Progenitor cell of endocrine pancreas (in vitro differentiated cells): ENCODE measurements around the gene NLGN1. TPM values are rescaled to one million over a fixed set of nuclear protein-coding genes. Genes with fewer than 3 reads are reported as not detected.

ENCODE experiments used
- DNase-seq: peaks from one replicate; pipeline ENCODE4 v3.0.0; 2021; ENCODE audit warnings: low spot score; ENCODE audit not compliant: unreplicated experiment
- H3K27ac Mint-ChIP-seq: 2 replicates; pipeline ENCODE4 v1.8.0; 2021; ENCODE audit warnings: mild to moderate bottlenecking, moderate library complexity, mixed read lengths
- H3K27me3 Mint-ChIP-seq: 2 replicates; pipeline ENCODE4 v1.8.0; 2021; ENCODE audit warnings: mixed read lengths
- H3K36me3 Mint-ChIP-seq: 2 replicates; pipeline ENCODE4 v1.8.0; 2022; ENCODE audit warnings: mixed read lengths; ENCODE audit not compliant: insufficient read depth
- H3K4me1 Mint-ChIP-seq: 2 replicates; pipeline ENCODE4 v1.8.0; 2021; ENCODE audit warnings: low read depth, mixed read lengths
- H3K4me3 Mint-ChIP-seq: 2 replicates; pipeline ENCODE4 v1.8.0; 2021; ENCODE audit warnings: low read depth, mild to moderate bottlenecking, moderate library complexity, mixed read lengths
- H3K9me3 Mint-ChIP-seq: 2 replicates; pipeline ENCODE4 v1.8.0; 2021; ENCODE audit warnings: low read depth, mixed read lengths
- CTCF ChIP-seq: fragments of 200-600 bp; sonication (generic); IDR thresholded peaks from one replicate; pipeline ENCODE4 v1.5.0; 2021; ENCODE audit warnings: antibody characterized with exemption, mild to moderate bottlenecking; ENCODE audit not compliant: unreplicated experiment
- total RNA-seq: library from RNA; stranded (reverse); gene quantifications from 2 replicates; pipeline ENCODE4 v1.2.1, GENCODE V29; 2021

The NLGN1 gene
- total RNA-seq, 1 donor from 2014 or later: 5.7 TPM

- H3K4me1 Mint-ChIP-seq: no peaks in the 10 kb centered on the region
- no peak overlapping the region for H3K27ac Mint-ChIP-seq
- H3K27me3 Mint-ChIP-seq: no peaks in the 10 kb centered on the region
- no peak for DNase-seq
- H3K36me3 Mint-ChIP-seq: no peaks in the 10 kb centered on the region
- H3K9me3 Mint-ChIP-seq: no peaks in the 10 kb centered on the region
- no peak overlapping the region for H3K4me3 Mint-ChIP-seq
- no peak for TF ChIP-seq CTCF
These were observed 557.1 kb downstream of the NLGN1 start for GRCh38 chr3:173954647-173955046.

- Mint-ChIP-seq H3K4me3 (no peak overlapping the region), H3K9me3 (no peaks in the 10 kb centered on the region), H3K27ac (no peak overlapping the region), H3K27me3 (no peaks in the 10 kb centered on the region), H3K36me3 (no peaks in the 10 kb centered on the region), H3K4me1 (no peaks in the 10 kb centered on the region)
- no peak for DNase-seq
- no peak for TF ChIP-seq CTCF
These were observed 560.1 kb downstream of the NLGN1 start for GRCh38 chr3:173957646-173958045.

GRCh38 chr3:173958805-173959204 lies 561.3 kb downstream of the NLGN1 start:
- H3K4me1 Mint-ChIP-seq: no peaks in the 10 kb centered on the region
- no peaks in the 10 kb centered on the region for H3K27me3 Mint-ChIP-seq
- DNase-seq: no peak
- H3K27ac Mint-ChIP-seq: no peak overlapping the region
- no peaks in the 10 kb centered on the region for H3K36me3 Mint-ChIP-seq
- no peak overlapping the region for H3K4me3 Mint-ChIP-seq
- no peak for TF ChIP-seq CTCF
- no peaks in the 10 kb centered on the region for H3K9me3 Mint-ChIP-seq

- DNase-seq: no peak
- no peaks in the 10 kb centered on the region for H3K36me3 Mint-ChIP-seq
- TF ChIP-seq CTCF: no peak
- peaks cover 7% of the 10 kb centered on the region for H3K27me3 Mint-ChIP-seq
- no peaks in the 10 kb centered on the region for H3K9me3 Mint-ChIP-seq
- H3K4me3 Mint-ChIP-seq: no peak overlapping the region
- H3K27ac Mint-ChIP-seq: no peak overlapping the region
- H3K4me1 Mint-ChIP-seq: peaks cover 2% of the 10 kb centered on the region
These were observed 572.7 kb downstream of the NLGN1 start for GRCh38 chr3:173970281-173970680.

- Mint-ChIP-seq H3K4me3 (no peak overlapping the region), H3K27ac (no peak overlapping the region), H3K4me1 (no peaks in the 10 kb centered on the region), H3K9me3 (no peaks in the 10 kb centered on the region), H3K36me3 (no peaks in the 10 kb centered on the region), H3K27me3 (peaks cover 7% of the 10 kb centered on the region)
- TF ChIP-seq CTCF: no peak
- DNase-seq: no peak
These were observed 578.7 kb downstream of the NLGN1 start for GRCh38 chr3:173976281-173976680.

- Mint-ChIP-seq H3K27ac (no peak overlapping the region), H3K27me3 (peaks cover 2% of the 10 kb centered on the region), H3K4me3 (no peak overlapping the region), H3K4me1 (no peaks in the 10 kb centered on the region), H3K9me3 (no peaks in the 10 kb centered on the region), H3K36me3 (no peaks in the 10 kb centered on the region)
- TF ChIP-seq CTCF: no peak
- no peak for DNase-seq
These were observed 580.2 kb downstream of the NLGN1 start for GRCh38 chr3:173977747-173978146.
